GM21390 (cell line): Measurements from ENCODE around the gene FAM135A.
"Not testable (repeated sequence)": the region's sequence is repeated elsewhere in the genome, so short reads cannot be mapped to it uniquely, and the experiment has no call there.

Source experiments
- ATAC-seq: cut with Tn5 transposase; IDR thresholded peaks from one replicate; pipeline ENCODE4 v1.9.1; 2021; ENCODE audit not compliant: unreplicated experiment

FAM135A gene

GRCh38 chr6:70396163-70396562 lies 17.1 kb upstream of the FAM135A start:
- ATAC-seq = no peak

GRCh38 chr6:70396796-70397729 lies 16.2 kb upstream of the FAM135A start:
- ATAC-seq = no peak

DNA sequence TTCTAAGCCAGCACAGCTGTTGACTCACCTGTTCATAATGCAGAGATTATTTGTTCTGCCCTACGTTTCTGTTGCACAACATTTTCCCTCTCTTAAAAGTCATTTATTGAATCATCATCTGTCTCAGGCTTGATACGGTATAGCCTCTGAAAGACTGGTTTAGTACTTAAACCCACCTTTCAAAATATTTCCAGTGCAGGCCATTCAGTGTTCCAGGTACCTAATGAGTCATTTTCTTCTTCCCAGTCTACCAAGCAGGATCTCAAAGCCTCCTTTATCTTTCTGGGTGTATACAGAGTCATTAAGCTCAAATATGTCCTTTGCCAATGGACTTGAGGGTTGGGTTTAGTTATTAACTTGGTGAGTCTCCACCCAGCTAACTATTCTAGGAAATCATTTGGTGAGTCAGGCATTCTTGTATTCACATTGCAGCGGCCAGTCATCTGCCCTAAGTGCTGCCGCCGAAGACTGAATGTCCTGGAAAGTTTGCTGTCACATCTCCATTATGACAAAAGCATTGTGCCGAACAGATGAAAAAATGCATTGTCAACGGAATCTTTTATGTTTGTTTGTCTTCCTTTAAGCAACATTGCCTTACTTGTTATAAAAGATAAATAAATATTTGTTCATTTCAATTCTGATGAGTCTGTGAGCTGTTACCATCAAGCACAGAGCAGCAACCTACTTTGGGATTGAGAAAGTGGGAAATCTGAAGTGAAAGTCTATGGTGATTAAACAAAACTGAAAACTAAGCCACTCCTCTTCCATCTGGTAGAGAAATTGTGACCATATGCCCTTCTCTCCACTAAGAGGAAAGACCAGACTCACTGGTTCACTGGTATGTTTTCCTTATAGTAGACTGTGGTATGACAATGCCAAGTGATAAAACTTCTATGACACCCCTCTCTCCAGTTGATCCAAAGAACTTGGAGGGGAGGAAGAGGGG lies 14.3 kb upstream of the FAM135A start:
- no peak for ATAC-seq

DNA sequence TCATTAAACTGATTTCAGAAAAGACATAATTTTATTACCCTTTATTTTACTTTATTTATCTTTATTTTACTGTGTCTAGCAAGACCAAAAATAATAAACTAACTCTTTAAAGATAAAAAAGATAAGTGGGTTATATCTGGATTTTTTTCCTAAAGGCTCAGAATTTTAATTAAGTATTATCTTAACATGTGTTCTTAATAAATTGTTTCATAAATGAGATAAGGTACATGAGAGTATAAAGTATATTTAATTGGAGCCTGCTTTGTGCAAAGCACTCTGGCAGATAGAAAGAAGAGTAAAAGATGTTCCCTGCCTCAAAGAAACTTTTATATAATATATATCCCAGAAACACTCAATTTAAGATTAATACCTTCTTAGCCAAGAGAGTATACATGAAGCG lies 8.7 kb upstream of the FAM135A start:
- no peak for ATAC-seq

DNA sequence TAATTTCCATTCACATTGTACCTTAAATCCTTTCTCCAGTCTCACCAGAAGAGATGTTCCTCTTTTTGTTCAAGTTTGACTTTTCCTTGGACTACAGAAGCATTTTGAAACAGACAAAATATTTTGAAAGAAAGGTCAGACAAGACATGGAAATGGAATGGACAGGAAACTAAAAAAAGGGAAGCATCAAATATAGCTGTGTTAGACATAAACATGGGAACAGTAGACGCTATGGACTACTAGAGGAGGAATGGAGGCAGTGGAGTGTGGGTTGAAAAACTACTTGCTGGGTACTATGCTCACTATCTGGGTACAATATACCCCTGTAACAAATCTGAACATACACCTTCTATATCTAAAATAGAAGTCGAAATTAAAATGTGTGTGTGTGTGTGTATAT lies 4.1 kb upstream of the FAM135A start:
- ATAC-seq = no peak

GRCh38 chr6:70411542-70412251 lies 1.6 kb upstream of the FAM135A start:
- no peak for ATAC-seq

GRCh38 chr6:70412252-70413113 lies 825 bp upstream of the FAM135A start:
- ATAC-seq = peak; percentile 24

- ATAC-seq = no peak
Observed at GRCh38 chr6:70413992-70414494, 735 bp downstream of the FAM135A start.

GRCh38 chr6:70414813-70415212 lies 1.5 kb downstream of the FAM135A start:
- ATAC-seq = no peak

DNA sequence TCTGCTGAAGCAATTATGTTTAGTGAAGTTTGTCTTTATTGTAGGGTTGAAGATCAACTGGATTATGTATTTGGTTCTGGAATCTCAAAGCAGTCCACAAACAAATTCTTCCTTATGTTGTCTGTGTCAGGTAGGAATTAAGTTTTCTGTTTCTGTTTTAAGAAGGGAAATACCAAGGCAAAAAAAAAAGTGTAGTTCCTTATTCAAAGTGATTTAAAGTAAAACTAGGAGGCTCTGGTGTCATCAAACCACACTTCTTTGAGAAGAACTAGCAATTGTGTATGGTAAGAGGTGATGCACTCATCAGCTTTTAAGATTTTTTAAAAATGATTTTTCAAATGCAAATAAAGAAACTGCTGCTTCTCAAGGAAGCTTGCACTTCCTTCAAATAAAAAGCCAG lies 1.9 kb downstream of the FAM135A start:
- ATAC-seq = no peak

DNA sequence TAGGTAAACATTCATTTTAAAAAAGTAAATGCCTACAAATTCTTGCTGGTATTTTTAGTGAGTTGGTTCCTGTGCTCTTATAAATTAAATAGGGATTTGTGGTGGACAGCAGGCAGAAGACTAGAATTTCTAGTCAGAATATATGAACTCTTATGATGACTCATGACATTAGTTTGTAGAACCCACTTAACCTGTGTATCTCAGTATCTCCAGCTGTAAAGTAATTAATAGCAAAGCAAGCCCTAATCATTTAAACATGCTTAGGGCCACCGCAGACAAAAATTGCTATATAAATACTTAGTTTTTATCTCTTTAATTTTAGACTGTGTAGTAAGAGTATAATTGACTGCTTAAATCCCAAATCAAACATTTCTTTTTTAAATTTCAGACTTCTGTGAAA lies 2.4 kb downstream of the FAM135A start:
- no peak for ATAC-seq

DNA sequence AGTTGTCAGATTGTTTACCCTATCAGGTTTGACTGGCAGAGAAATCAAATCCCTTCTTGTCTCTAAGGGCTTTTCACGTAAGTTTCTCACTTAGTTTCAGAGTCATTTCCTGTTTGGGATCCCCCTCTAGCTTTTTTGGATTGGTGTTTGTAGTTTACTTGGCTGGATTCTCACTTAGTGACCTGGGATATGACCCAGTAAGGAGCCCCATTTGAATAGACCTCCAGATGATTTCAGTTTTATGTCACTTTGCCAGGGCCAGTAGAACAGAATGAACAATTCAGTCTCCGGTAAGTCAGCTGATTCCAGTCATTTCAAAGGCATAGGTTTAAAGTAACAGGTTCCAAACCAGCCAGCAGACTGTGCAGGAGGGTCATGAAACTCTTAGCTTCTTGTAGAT lies 8.2 kb downstream of the FAM135A start:
- no peak for ATAC-seq

GRCh38 chr6:70423189-70424134 lies 10.2 kb downstream of the FAM135A start:
- ATAC-seq = no peak

GRCh38 chr6:70424291-70424690 lies 11.0 kb downstream of the FAM135A start:
- ATAC-seq = no peak

- no peak for ATAC-seq
Observed at GRCh38 chr6:70436320-70436719, 23.0 kb downstream of the FAM135A start.

DNA sequence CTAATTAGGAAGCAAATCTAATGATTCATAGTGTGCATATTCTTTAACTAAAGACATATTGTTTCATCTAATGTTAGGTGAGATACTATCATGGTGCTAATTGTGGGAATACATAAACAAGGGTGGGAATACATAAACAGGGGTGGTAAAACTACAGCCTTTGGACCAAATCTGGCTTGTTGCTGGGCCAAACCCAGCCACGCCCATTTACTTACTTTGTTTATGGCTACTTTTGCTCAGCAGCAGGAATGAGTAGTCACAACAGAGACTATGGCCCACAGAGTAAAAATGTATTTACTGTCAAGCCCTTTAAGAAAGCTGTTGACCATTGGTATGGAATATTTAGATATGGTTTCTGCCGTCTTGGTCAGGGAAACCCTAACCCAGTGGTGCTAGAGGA lies 31.7 kb downstream of the FAM135A start:
- no peak for ATAC-seq

DNA sequence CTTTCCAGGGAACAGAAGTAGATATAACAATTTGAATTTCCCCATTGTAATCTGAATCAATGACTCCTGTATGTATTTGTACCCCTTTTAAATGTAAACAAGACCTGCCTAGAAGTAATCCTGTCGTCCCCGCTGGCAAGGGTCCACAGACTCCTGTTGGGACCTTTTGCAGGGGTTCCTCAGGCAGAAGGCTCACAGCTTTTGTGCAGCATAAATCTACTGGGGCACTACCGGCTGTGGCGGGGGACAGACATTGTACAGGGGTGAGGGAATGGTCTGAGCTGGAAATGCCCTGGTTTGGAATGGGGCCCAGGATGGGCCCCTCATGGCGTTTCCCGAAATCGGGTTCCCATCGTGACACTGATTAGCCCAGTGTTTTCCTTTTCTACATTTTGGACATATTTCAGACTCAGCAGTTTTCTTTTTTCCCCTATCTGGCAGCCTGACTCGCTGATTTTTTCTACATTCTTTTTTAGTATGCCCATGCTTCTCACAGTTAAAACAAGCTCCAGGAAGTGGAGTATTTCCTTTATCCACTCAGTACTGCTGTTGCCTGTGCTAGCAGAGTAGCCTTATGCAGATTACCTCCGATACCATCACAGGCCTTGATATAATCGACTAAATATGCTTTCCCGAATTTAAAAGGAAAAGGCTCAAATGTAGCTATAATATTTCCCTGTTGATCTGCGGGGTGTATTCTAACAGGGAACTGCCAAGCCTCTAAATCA lies 34.2 kb downstream of the FAM135A start:
- ATAC-seq = not testable (repeated sequence)

GRCh38 chr6:70453899-70454298 lies 40.6 kb downstream of the FAM135A start:
- not testable (repeated sequence) for ATAC-seq
